NCI-H2196 (cell line): Measurements from ENCODE around the gene GPR62.
"Not testable (repeated sequence)": the region's sequence is repeated elsewhere in the genome, so short reads cannot be mapped to it uniquely, and the experiment has no call there.

Source experiments
- DNase-seq: peaks from one replicate; lab custom pipeline; 2025; ENCODE audit not compliant: unreplicated experiment; lab: John Stamatoyannopoulos, UW

The GPR62 gene

GRCh38 chr3:51955175-51955892, at the start of gene GPR62:
GPR62 (plus strand) TSS chr3:51955381; CDS start chr3:51955653, 272 bp downstream.
- DNase-seq: no peak

- no peak for DNase-seq
These were observed 47.2 kb upstream of the GPR62 start for GRCh38 chr3:51908026-51908425.

GRCh38 chr3:51916418-51916817, 38.8 kb upstream of the GPR62 start:
- no peak for DNase-seq

- DNase-seq: no peak
These were observed 34.1 kb upstream of the GPR62 start for GRCh38 chr3:51921081-51921578.

GRCh38 chr3:51927061-51927977, 27.9 kb upstream of the GPR62 start:
- DNase-seq: no peak

- no peak for DNase-seq
These were observed 26.7 kb upstream of the GPR62 start for GRCh38 chr3:51928438-51928837.

GRCh38 chr3:51928981-51929380, 26.2 kb upstream of the GPR62 start:
- DNase-seq: not testable (repeated sequence)

- DNase-seq: no peak
These were observed 25.7 kb upstream of the GPR62 start for GRCh38 chr3:51929420-51930003.

GRCh38 chr3:51930439-51930838, 24.7 kb upstream of the GPR62 start:
- DNase-seq: no peak

GRCh38 chr3:51931756-51932155, 23.4 kb upstream of the GPR62 start:
- no peak for DNase-seq

GRCh38 chr3:51932471-51933370, 22.5 kb upstream of the GPR62 start:
- DNase-seq: no peak

GRCh38 chr3:51933471-51934138, 21.6 kb upstream of the GPR62 start:
- no peak for DNase-seq

GRCh38 chr3:51934139-51934850, 20.9 kb upstream of the GPR62 start:
- no peak for DNase-seq

GRCh38 chr3:51934991-51935885, 19.9 kb upstream of the GPR62 start:
- DNase-seq: no peak

GRCh38 chr3:51935886-51936755, 19.1 kb upstream of the GPR62 start:
- DNase-seq: no peak

- DNase-seq: no peak
These were observed 18.2 kb upstream of the GPR62 start for GRCh38 chr3:51937014-51937413.
